GM12878 (cell line): Measurements from ENCODE around the gene RASD1. TPM values are rescaled to one million over a fixed set of nuclear protein-coding genes. Genes with fewer than 3 reads are reported as not detected.

Source experiments
- ATAC-seq: fragments of 200-7000 bp; cut with Tn5 transposase; 3 replicates; pipeline ENCODE4 v1.9.1; 2020; ENCODE audit warnings: mild to moderate bottlenecking, moderate library complexity
- BruUV-seq: library from RNA; stranded (reverse); fragments of 400-500 nt; replicated peaks from 2 replicates; lab custom pipeline; 2021; lab: Mats Ljungman, UMichigan
- CTCF ChIA-PET: fragments of 300-600 bp; sonication (Branson Sonifier 250); formaldehyde crosslinking; extraction: SDS; loops from one replicate; lab custom pipeline; 2021; ENCODE audit warnings: inconsistent platforms; lab: Yijun Ruan, JAX
- POLR2A ChIA-PET: fragments of 350-600 bp; formaldehyde crosslinking; extraction: SDS; loops from one replicate; lab custom pipeline; 2021; ENCODE audit warnings: inconsistent platforms; lab: Charles Lee
- RAD21 ChIA-PET: fragments of 300-600 bp; sonication (Branson Sonifier 250); formaldehyde crosslinking; loops from one replicate; lab custom pipeline; 2023; ENCODE audit warnings: antibody characterized with exemption; ENCODE audit not compliant: unreplicated experiment; lab: Charles Lee
- SMC1A ChIA-PET: fragments of 300-600 bp; sonication (Branson Sonifier 250); formaldehyde crosslinking; loops from one replicate; lab custom pipeline; 2023; ENCODE audit not compliant: unreplicated experiment, uncharacterized antibody; lab: Charles Lee
- DNase-seq: peaks from one replicate; pipeline ENCODE4 v3.0.0-alpha.2; 2011; ENCODE audit warnings: low read depth, low spot score
- FAIRE-seq: peaks from 3 replicates; lab custom pipeline; 2011; peaks lifted over from hg19 to GRCh38; lab: Jason Lieb, UNC
- H2AFZ ChIP-seq: 2 replicates; pipeline ENCODE4 v1.6.0; 2011; ENCODE audit warnings: low read depth, low read length, control low read depth; ENCODE audit not compliant: control insufficient read depth
- H3K27ac ChIP-seq: 2 replicates; pipeline ENCODE4 v1.5.1; 2011; ENCODE audit warnings: control low read depth; ENCODE audit not compliant: control insufficient read depth, insufficient read depth
- H3K27me3 ChIP-seq, 2 experiments: replicated peaks in 1 of 2; 2 replicates each; pipeline versions ENCODE4 v1.6.0 to v1.6.1; 2011; ENCODE audit warnings: low read length in 1 of 2; ENCODE audit not compliant: control insufficient read depth in 2 of 2, insufficient read depth in 2 of 2
- H3K36me3 ChIP-seq, 2 experiments: 2 replicates each; pipeline ENCODE4 v1.5.1; 2011; ENCODE audit warnings: low read length in 1 of 2; ENCODE audit not compliant: control insufficient read depth in 2 of 2, insufficient read depth in 2 of 2
- H3K4me1 ChIP-seq: 2 replicates; pipeline ENCODE4 v1.6.1; 2011; ENCODE audit warnings: mild to moderate bottlenecking, low read length, moderate library complexity, mixed read lengths; ENCODE audit not compliant: control insufficient read depth, insufficient read depth
- H3K4me2 ChIP-seq: 2 replicates; pipeline ENCODE4 v1.6.0; 2011; ENCODE audit warnings: control low read depth; ENCODE audit not compliant: control insufficient read depth, insufficient read depth
- H3K4me3 ChIP-seq: fragments of 200-600 bp; sonication (generic); 2 replicates; pipeline ENCODE4 v1.5.1; 2016
- H3K79me2 ChIP-seq: 2 replicates; pipeline ENCODE4 v1.6.0; 2011; ENCODE audit warnings: low read length; ENCODE audit not compliant: control insufficient read depth, insufficient read depth
- H3K9ac ChIP-seq: 2 replicates; pipeline ENCODE4 v1.8.0; 2011; ENCODE audit warnings: low read length, control low read depth, mixed read lengths; ENCODE audit not compliant: control insufficient read depth, insufficient read depth
- H3K9me3 ChIP-seq: replicated peaks from 3 replicates; pipeline ENCODE4 v1.5.1; 2011; ENCODE audit warnings: mild to moderate bottlenecking, low read length; ENCODE audit not compliant: control insufficient read depth, insufficient read depth
- H4K20me1 ChIP-seq: 2 replicates; pipeline ENCODE4 v1.6.0; 2011; ENCODE audit not compliant: control insufficient read depth, insufficient read depth
- BCL11A ChIP-seq: IDR thresholded peaks from 2 replicates; pipeline ENCODE4 v1.6.1; 2011; ENCODE audit warnings: low read depth, low read length
- CREB1 ChIP-seq: IDR thresholded peaks from 2 replicates; pipeline ENCODE4 v1.6.1; 2012; ENCODE audit warnings: low read depth, mild to moderate bottlenecking, inconsistent platforms
- IKZF1 ChIP-seq: fragments of 450-650 bp; conservative IDR thresholded peaks from 2 replicates; pipeline ENCODE4 v1.6.1; 2017; ENCODE audit warnings: antibody characterized with exemption, mild to moderate bottlenecking
- JUND ChIP-seq: IDR thresholded peaks from 2 replicates; pipeline ENCODE4 v1.6.1; 2012; ENCODE audit warnings: low read depth, mild to moderate bottlenecking, low read length, improper control_type of control experiment, moderate library complexity
- KDM1A ChIP-seq: fragments of 200-600 bp; sonication (generic); IDR thresholded peaks from 2 replicates; pipeline ENCODE4 v1.6.1; 2016; ENCODE audit warnings: borderline replicate concordance
- MEF2B ChIP-seq: fragments of 450-650 bp; IDR thresholded peaks from 2 replicates; pipeline ENCODE4 v1.6.1; 2018; ENCODE audit warnings: mild to moderate bottlenecking, moderate library complexity; ENCODE audit not compliant: partially characterized antibody, poor library complexity, severe bottlenecking
- MYB ChIP-seq: fragments of 150-350 bp; IDR thresholded peaks from 2 replicates; pipeline ENCODE4 v1.6.1; 2014; ENCODE audit warnings: mild to moderate bottlenecking, low read depth, low read length, borderline replicate concordance
- NFYA ChIP-seq: IDR thresholded peaks from 2 replicates; pipeline ENCODE4 v1.6.1; 2011; ENCODE audit warnings: low read depth, mild to moderate bottlenecking, low read length, improper control_type of control experiment, borderline replicate concordance
- NR2C2 ChIP-seq: IDR thresholded peaks from 2 replicates; pipeline ENCODE4 v1.6.1; 2011; ENCODE audit warnings: borderline replicate concordance, low read depth; ENCODE audit not compliant: control insufficient read depth, insufficient read length
- NRF1 ChIP-seq: conservative IDR thresholded peaks from 2 replicates; pipeline ENCODE4 v1.6.1; 2011; ENCODE audit warnings: mild to moderate bottlenecking, low read depth, low read length, improper control_type of control experiment
- PAX8 ChIP-seq: fragments of 450-650 bp; IDR thresholded peaks from 2 replicates; pipeline ENCODE4 v1.6.1; 2017; ENCODE audit warnings: mild to moderate bottlenecking, moderate library complexity
- POLR2AphosphoS2 ChIP-seq: IDR thresholded peaks from 2 replicates; pipeline ENCODE4 v1.6.1; 2011; ENCODE audit warnings: low read depth, mild to moderate bottlenecking, low read length, improper control_type of control experiment, moderate library complexity
- RAD51 ChIP-seq: fragments of 450-650 bp; IDR thresholded peaks from 2 replicates; pipeline ENCODE4 v1.6.1; 2016; ENCODE audit warnings: moderate library complexity, mild to moderate bottlenecking, inconsistent platforms
- RBBP5 ChIP-seq: fragments of 200-600 bp; sonication (generic); conservative IDR thresholded peaks from 2 replicates; pipeline ENCODE4 v1.6.1; 2016
- RUNX3 ChIP-seq: IDR thresholded peaks from 2 replicates; pipeline ENCODE4 v1.6.1; 2012; ENCODE audit warnings: low read length, inconsistent platforms
- STAT1 ChIP-seq: fragments of 450-650 bp; conservative IDR thresholded peaks from 2 replicates; pipeline ENCODE4 v1.6.1; 2014; ENCODE audit warnings: antibody characterized with exemption, mild to moderate bottlenecking
- STAT3 ChIP-seq: IDR thresholded peaks from 2 replicates; pipeline ENCODE4 v1.6.1; 2011; ENCODE audit warnings: low read depth, low read length, improper control_type of control experiment
- WGBS: methylation state at CpG from one replicate; pipeline ENCODE4 v1.1.6; 2016; ENCODE audit warnings: low lambda C conversion rate; ENCODE audit not compliant: insufficient replicate concordance, insufficient coverage; ENCODE audit errors: missing lambda C conversion rate; 5-methylcytosine and 5-hydroxymethylcytosine counted together
- in situ Hi-C: fragments of 300-500 bp; cut with MboI; formaldehyde crosslinking; loops from 9 replicates; pipeline ENCODE4 v1.14.3; 2018; ENCODE audit warnings: mixed read lengths
- intact Hi-C: fragments of 100-400 bp; cut with micrococcal nuclease; formaldehyde crosslinking; loops from one replicate; pipeline ENCODE4 v1.14.2; 2022; ENCODE audit not compliant: unreplicated experiment
- polyA plus RNA-seq, 11 experiments: library from polyadenylated mRNA; depleted of rRNA in 4 of 11; unstranded in 6 of 11; stranded (reverse) in 5 of 11; fragments of >200 nt; fragmentation: Nextera tagmentation in 4 of 11; fragmentation: Illumina TruSeq in 1 of 11; extraction: Ambion mirVana in 4 of 11; extraction: Trizol in 1 of 11; gene quantifications; 1 replicate in 1 of 11; 2 replicates in 10 of 11; pipeline versions ENCODE4 v1.2.1 to v1.2.3, GENCODE V29; 2011 to 2016; ENCODE audit warnings: inconsistent platforms in 2 of 11, missing spikeins in 2 of 11, low read depth in 1 of 11
- total RNA-seq, 4 experiments: library from RNA; depleted of rRNA in 3 of 4; stranded (reverse); fragments of >200 nt in 3 of 4; fragmentation: Illumina TruSeq in 1 of 4; extraction: Trizol in 1 of 4; gene quantifications; 2 replicates each; pipeline versions ENCODE4 v1.2.1 to v1.2.3, GENCODE V29; 2013 to 2021
- TF ChIP-seq, protein P1 (sequence below): IDR thresholded peaks from 2 replicates; pipeline ENCODE4 v1.6.1; 2011; ENCODE audit warnings: mild to moderate bottlenecking, low read depth, low read length, moderate library complexity; ENCODE audit not compliant: insufficient replicate concordance
- TF ChIP-seq, protein P2 (sequence below): fragments of 450-650 bp; IDR thresholded peaks from 2 replicates; pipeline ENCODE4 v1.6.1; 2016; ENCODE audit warnings: mild to moderate bottlenecking, moderate library complexity, borderline replicate concordance
- TF ChIP-seq, protein P3 (sequence below): IDR thresholded peaks from 2 replicates; pipeline ENCODE4 v1.6.1; 2012; ENCODE audit warnings: low read length, inconsistent platforms

Gene RASD1
- total and polyA plus RNA-seq, 10 of the 15 experiments (the other 5 are each of a cell fraction or from before 2014, with no cell fraction given), result 0.14 to 0.33 TPM; not detected in 8

DNA sequence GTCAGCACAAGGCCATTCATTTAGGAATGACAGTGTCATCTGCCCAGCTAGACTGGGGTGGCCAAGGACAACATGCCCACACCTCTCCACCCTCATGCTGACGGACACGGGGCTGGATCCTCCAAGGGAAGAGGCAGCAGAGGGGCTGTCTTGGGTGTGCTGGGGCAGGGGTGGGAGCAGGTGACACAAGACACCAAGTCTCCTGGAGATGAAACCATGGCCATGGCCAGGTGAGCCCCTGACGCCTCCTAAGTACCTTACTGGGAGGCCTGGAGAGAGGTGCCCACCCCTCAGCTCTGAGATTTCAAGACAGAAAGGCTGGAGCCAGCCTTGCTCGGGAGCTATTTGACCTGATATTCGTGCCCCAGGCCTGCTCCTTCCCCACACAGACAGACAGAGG lies 9.0 kb upstream of the RASD1 start:
- ChIA-PET CTCF (no interaction called here), POLR2A (no interaction called here), SMC1A (no interaction called here), RAD21 (no interaction called here)
- no peak overlapping the region for H3K9ac ChIP-seq
- H3K9me3 ChIP-seq, result no peaks in the 10 kb centered on the region
- no peaks in the 10 kb centered on the region for H3K79me2 ChIP-seq
- DNase-seq (no peak), FAIRE-seq (no peak), ATAC-seq (no peak)
- H4K20me1 ChIP-seq, result no peaks in the 10 kb centered on the region
- no TSS peak for BruUV-seq
- no peak overlapping the region for H3K27ac ChIP-seq
- no peak for TF ChIP-seq MYB
- TF ChIP-seq, protein P1, sequence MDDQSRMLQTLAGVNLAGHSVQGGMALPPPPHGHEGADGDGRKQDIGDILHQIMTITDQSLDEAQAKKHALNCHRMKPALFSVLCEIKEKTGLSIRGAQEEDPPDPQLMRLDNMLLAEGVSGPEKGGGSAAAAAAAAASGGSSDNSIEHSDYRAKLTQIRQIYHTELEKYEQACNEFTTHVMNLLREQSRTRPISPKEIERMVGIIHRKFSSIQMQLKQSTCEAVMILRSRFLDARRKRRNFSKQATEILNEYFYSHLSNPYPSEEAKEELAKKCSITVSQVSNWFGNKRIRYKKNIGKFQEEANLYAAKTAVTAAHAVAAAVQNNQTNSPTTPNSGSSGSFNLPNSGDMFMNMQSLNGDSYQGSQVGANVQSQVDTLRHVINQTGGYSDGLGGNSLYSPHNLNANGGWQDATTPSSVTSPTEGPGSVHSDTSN, result no peak
- no peak for TF ChIP-seq KDM1A
- no peak for TF ChIP-seq CREB1
- TF ChIP-seq BCL11A, result no peak
- TF ChIP-seq, protein P2, sequence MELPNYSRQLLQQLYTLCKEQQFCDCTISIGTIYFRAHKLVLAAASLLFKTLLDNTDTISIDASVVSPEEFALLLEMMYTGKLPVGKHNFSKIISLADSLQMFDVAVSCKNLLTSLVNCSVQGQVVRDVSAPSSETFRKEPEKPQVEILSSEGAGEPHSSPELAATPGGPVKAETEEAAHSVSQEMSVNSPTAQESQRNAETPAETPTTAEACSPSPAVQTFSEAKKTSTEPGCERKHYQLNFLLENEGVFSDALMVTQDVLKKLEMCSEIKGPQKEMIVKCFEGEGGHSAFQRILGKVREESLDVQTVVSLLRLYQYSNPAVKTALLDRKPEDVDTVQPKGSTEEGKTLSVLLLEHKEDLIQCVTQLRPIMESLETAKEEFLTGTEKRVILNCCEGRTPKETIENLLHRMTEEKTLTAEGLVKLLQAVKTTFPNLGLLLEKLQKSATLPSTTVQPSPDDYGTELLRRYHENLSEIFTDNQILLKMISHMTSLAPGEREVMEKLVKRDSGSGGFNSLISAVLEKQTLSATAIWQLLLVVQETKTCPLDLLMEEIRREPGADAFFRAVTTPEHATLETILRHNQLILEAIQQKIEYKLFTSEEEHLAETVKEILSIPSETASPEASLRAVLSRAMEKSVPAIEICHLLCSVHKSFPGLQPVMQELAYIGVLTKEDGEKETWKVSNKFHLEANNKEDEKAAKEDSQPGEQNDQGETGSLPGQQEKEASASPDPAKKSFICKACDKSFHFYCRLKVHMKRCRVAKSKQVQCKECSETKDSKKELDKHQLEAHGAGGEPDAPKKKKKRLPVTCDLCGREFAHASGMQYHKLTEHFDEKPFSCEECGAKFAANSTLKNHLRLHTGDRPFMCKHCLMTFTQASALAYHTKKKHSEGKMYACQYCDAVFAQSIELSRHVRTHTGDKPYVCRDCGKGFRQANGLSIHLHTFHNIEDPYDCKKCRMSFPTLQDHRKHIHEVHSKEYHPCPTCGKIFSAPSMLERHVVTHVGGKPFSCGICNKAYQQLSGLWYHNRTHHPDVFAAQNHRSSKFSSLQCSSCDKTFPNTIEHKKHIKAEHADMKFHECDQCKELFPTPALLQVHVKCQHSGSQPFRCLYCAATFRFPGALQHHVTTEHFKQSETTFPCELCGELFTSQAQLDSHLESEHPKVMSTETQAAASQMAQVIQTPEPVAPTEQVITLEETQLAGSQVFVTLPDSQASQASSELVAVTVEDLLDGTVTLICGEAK, result no peak
- TF ChIP-seq NRF1, result no peak
- no peak for TF ChIP-seq RAD51
- TF ChIP-seq PAX8, result no peak
- no peak for TF ChIP-seq STAT3
- no peak for TF ChIP-seq STAT1
- no peak for TF ChIP-seq MEF2B
- no peak for TF ChIP-seq NFYA
- TF ChIP-seq IKZF1, result no peak
- no peak for TF ChIP-seq JUND
- TF ChIP-seq RBBP5, result no peak
- no peak for TF ChIP-seq POLR2AphosphoS2
- TF ChIP-seq, protein P3, sequence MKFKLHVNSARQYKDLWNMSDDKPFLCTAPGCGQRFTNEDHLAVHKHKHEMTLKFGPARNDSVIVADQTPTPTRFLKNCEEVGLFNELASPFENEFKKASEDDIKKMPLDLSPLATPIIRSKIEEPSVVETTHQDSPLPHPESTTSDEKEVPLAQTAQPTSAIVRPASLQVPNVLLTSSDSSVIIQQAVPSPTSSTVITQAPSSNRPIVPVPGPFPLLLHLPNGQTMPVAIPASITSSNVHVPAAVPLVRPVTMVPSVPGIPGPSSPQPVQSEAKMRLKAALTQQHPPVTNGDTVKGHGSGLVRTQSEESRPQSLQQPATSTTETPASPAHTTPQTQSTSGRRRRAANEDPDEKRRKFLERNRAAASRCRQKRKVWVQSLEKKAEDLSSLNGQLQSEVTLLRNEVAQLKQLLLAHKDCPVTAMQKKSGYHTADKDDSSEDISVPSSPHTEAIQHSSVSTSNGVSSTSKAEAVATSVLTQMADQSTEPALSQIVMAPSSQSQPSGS, result no peak
- no peak for TF ChIP-seq NR2C2
- no peak for TF ChIP-seq RUNX3
- in situ Hi-C loops, result no loop called here
- H3K4me3 ChIP-seq, result no peak overlapping the region
- no peak overlapping the region for H2AFZ ChIP-seq
- WGBS, result 43% methylated on average over 5 of the region's 5 CpGs
- H3K27me3 ChIP-seq, result no peaks in the 10 kb centered on the region; a peak in 1 of 4 replicates
- H3K4me1 ChIP-seq, result no peaks in the 10 kb centered on the region
- H3K4me2 ChIP-seq, result no peak overlapping the region
- no peaks in the 10 kb centered on the region for H3K36me3 ChIP-seq
- intact Hi-C loops, result no loop called here
